Activated naive CD4-positive, alpha-beta T cell treated with anti-CD3 and anti-CD28 coated beads, Interleukin-2, amount 50 U/mL, for 16 hours (primary cell): ENCODE measurements around the gene TBL3.
"Not testable (repeated sequence)": the region's sequence is repeated elsewhere in the genome, so short reads cannot be mapped to it uniquely, and the experiment has no call there.

Source experiments
- DNase-seq: peaks from one replicate; pipeline ENCODE4 v3.0.0-alpha.2; 2020

Gene TBL3

DNA sequence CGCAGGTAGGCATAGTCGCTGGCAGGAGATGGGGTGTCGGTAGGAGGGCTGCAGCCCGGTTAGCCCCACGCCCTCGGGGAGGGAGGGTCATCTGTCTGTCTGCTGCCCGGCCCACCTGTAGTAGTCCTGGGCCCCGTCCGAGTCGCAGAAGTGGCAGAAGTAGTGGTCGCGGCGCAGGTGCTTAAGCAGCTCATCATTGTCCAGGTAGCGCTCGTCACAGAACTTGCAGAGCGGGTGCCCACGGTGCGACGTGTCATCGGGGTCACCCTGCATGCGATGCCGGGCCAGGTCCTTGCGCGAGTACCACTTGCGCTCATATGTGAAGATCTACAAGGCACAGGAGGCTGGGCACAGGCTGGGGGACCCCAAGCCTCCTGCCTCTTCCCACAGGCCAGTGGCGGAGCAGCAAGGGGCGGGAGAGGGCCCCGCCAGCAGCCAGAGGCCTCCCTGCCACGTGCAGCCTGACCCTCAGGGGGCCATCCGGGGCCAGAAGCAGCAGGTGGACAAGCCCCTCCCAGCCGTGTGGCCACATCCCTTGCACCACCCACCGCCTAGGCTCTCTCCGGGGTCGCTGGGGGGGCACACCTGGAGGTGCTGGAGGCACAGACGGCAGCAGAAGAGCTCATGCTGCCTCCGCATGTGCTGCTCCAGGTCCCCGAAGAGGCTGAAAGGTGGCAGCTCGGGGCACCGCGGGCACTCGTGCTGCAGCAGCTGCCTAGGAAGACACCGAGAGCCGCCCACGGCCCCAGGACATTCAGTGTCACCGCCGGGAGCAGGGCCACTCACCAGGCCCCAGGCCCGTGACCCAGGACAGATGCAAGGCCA is 30.8 kb downstream of the TBL3 start:
- no peak for DNase-seq

DNA sequence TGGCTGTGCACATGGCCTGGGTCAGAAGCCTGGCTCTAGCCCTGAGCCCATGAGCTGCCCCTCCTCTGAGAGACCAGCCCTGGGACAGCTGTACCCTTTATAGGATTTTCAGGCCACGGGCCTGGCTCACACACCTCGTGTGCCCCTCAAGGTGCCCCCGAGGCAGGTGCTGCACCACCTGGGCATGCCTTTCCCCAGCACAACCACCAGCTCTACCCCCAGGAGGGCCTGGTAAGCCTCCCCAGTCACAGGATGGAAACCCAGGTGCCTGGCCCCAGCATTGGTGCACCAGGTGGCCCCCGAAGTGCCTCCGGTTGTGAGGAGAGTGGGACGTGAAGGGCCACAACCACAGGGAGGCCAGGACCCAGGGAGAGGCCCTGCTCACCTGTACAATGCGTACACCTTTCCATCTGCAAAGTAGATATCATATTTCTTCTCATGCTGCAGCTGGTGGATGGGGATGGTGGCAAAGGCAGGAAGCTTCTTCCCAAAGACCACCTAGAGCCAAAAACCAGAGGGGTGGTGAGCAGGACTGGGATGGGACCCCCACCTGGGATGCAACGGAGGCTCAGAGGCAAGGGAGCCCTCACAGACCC is 31.5 kb downstream of the TBL3 start:
- no peak for DNase-seq

DNA sequence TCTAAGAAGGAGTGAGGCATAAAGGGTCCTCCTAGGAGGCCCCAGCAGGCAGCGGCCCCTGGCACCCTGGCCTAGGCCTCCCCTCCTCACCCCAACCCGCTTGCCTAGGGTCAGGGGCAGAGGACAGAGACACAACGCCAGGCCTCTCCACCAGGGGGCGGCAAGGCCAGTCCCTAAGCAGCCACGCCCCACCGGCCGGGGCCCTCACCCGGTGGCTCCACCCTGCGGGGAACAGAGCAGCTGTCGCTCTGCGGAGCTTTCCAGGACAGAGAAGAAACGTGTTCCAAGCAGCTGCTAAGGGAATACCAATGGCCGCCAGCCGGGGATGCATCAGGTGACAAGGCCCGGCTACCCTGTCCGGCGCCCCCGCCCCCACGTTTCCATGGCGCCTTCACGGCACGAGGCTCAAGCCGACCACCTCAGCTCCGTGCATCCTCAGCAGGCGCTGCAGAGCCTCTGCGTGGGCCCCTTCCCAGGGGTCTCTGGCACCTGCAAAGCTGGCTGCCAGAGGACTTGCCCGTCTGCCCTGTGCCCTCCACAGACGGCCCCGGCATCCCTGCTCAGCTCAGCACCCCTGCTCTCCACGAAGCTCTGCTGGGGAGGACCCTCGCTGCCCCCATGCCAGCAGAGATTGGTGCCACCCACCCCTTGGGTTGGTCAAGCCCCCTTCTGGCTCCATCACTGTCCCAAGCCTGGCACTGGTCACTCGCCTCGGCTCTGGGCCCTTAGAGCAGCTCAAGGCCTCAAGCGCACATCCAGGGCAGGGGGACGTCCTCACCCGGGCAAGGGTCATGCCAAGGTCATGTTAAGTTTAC is 32.2 kb downstream of the TBL3 start:
- peak; percentile 90 for DNase-seq

DNA sequence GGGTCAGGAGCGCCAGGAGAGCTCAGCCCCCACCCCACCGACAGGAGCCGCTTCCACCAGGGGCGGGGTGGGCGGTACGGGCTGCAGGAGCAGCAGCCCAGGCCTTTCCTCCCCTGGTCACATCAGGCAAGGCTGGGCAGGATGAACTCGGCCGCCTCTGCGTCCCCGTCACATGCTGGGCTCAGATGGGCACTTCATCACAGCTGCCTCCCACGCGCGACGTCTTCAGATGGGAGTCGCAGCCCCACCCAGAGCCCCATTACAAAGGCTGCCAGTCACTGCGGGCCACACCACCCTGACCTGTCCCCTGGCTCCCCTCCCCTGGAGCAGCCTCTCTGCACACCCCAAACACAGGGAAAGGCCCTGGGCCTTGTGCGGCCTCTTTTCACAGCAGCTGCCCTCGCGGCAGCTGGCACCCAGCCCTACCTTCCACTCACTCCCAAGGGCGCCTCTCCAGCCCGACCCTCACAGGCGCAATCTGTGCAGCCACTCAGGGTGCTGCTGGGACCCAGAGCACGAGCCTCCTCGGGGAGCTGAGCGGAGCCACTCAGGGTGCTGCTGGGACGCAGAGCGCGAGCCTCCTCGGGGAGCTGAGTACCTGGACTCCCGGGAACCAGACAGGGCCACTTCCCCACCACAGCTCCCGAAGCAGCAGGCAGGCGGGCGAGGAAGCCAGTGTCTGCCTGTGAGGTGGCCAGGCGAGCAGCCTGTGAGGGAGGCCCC is 33.1 kb downstream of the TBL3 start:
- no peak for DNase-seq

DNA sequence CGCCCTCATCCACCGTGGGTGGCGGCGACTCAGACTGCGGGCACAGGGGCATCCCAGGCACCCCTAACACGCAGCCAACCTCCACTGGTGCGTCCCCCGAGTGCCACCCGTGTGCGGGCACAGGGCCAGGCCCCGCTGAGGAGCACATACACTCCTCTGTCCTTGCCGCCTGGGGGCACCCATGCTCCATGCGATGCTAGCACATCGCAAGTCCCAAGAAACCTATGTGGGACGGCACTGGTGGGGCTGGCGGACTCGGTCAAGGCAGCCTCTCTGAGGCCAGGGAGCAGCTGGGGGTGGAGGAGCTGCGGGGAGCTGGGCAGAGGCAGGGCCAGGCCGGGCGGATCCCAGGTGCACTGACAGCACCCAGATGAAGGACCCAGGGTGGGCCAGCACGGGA is 33.8 kb downstream of the TBL3 start:
- no peak for DNase-seq

DNA sequence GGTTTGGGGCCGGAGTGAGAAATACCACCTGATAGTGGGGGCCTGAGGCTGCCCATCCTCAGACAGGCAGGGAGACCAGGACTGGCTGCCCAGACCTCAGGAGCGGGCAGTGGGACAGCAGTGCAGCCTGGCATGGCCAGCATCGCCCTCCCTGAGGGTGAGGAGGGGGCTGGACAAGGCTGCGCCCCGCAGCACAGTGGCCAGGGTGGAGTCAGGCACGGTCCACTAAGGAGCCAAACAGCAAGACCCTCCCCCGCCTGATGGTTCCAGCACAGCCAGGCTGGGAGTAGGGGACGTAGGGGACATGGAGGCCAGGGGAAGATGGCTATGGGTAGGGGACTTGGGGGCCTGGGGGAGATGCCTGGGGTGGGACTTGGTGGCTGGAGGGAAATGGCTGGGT is 34.5 kb downstream of the TBL3 start:
- no peak for DNase-seq

DNA sequence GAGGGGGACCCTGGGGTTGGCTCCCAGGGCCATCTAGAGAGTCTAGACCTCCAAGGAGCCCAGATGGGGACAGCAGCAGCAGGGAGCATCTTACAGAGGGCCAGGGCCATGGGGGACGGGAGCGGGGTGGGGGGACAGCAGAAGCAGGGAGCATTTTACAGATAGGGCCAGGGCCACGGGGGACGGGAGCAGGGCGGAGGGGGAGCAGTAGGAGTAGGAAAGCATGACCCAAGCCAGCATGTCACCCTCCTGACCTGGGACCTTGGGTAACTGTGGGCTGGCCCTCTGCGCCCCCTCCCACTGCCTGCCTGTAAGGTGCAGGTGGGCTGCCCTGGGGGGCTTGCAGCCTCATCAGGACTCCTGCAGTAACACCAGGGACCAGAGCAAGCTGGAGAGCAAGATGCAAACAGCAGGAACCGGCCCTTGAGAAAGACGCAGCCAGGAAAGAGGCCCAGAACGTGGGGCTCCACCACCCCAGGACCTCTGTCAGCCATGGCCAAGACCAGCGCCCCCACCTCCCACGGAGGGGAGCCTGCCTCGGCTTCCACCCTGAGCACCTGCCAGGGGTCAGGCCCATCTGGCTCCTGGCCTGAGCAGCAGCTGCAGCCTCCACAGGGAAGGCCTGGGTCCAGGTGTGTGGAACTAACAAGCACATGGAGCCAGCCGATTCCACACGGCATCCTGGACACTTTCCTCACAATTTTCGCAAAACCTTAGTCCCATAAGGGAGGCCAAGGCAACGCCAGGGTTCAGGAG is 35.4 kb downstream of the TBL3 start:
- DNase-seq: no peak

DNA sequence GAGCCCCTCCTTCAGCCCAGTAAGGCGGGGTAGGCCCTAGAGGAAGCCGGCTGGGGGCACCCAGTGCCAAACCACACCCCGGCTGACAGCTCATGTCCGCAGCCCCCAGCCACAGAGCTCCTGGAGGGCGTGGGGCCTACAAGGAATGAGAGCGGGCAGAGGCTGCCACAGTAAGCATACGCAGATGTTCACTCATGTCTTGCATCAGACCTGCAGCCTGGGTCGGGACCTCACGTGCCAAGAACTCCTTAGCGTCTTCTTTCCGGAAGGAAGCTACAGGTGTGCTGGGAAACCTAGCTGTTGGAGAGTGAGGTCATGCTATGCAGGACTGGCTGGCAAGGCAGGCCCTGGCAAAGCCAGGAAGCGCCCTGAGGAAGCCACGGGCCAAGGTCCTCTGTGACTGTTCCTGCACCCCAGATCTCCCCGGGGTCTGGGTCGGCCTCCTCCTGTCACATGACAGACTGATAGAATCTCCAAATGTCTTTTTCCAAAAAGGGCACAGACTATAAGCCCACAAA is 36.2 kb downstream of the TBL3 start:
- no peak for DNase-seq

DNA sequence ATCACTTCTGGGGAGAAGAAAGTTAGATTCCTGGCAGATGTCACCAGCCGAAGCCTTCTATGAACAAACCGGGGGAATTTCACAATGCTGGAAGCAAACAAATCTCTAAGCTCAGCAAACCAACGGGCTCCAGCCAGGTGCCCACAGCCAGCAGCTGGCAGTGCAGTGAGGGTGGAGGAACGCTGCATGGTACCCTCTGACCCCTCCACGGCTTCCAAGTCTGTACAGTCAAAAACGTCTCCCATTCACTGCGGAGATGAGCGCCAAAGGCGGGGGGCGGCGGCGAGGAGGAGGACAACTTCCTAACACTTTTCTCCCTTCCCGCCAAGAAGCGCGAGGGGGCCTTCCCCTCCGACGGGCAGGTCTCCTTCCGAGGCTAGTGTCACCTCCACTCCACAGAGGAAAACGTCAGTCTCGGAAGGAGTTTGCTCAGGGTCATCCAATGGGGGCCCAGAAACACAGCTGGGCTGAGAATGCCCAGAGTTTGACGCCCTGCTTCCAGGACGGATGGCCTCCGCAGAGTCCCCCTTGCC is 36.8 kb downstream of the TBL3 start:
- no peak for DNase-seq

DNA sequence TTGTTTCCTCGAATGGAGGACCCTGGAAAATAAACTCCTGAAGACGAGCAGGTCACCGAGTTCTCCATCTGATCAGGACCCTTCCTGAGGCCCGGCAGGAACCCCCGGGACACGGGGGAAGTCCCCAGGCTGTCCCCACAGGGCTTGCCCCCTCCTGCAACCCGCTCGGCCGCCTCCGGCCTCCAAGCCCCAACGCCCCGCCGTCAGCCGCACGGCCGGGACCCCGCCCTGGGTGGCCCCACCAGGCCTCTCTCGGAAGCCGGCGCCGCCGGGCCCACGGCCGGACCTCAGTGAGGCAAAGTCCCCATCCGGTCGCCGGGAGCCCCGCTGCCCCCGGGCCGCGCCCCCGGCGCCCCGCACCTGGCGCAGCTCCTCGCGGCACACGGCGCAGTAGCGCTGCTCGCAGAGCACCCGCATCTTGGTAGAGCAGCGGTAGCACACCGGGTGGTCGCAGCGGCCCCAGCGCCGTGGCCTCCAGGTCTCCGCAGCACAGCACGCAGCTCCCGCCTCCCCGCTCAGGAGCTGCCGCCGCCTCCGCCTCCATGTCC is 37.4 kb downstream of the TBL3 start:
- peak; percentile 40 for DNase-seq

DNA sequence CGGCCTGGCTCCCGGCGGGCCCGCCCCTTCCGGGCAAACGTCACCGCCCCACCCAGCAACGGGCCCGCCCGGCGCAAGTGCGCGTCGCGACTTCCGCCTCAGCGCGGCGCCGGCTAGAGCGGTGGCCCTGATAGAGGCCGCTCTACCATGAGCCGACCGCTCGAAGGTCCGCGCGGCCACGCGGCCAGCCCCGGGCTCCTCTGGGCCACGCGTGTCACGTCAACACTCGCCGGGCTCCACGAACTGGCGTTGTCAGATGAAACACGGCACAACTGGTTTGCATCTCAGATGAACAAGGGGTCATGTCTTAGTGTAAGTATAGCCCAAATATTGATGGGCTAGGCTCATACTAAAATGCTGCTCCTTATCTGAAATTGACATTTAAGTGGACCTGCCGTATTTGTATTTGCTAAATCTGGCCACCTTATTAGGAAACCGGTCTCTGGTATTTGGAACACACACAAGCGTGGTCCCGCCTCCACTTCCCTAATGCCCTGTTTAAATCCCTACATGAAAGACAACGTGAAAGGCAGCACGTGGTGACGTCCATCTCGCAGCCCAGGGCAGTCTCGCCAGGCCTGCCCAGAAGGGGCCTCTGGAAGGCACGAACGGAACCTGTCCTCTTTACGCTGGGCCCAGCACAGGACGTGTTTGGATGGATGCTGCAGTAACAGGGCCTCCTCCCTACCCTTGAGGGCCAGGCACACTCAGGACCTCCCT is 38.1 kb downstream of the TBL3 start, which contains the start of gene ZNF598:
Gene ZNF598 (minus strand): TSS at position 31 of the 720 bp plus-strand sequence.
- peak; percentile 84 for DNase-seq

DNA sequence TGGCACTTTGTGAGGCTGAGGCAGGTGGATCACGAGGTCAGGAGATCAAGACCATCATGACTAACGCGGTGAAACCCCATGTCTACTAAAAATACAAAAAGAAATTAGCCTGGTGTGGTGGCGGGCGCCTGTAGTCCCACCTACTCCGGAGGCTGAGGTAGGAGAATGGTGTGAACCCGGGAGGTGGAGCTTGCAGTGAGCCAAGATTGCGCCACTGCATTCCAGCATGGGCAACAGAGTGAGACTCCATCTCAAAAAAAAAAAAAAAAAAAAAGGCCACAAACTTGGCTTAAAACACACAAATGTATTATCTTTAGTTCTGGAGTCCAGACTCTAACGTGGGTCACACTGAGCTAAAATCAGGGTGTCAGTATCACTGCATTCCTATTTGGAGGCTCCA is 39.9 kb downstream of the TBL3 start:
- DNase-seq: not testable (repeated sequence)

DNA sequence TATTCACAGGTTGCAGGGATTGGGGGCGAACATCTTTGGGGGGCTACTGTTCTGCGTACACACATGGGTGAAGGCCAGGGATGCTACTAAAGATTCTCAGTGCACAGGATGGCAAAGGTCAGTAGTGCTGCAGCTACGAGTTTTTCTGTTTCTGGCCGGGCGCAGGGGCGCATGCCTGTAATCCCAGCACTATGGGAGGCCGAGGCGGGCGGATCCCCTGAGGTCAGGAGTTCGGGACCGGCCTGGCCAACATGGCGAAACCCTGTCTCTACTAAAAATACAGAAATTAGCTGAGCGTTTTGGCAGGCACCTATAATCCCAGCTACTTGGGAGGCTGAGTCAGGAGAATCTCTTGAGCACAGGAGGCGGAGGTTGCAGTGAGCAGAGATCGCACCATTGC is 41.7 kb downstream of the TBL3 start:
- no peak for DNase-seq

DNA sequence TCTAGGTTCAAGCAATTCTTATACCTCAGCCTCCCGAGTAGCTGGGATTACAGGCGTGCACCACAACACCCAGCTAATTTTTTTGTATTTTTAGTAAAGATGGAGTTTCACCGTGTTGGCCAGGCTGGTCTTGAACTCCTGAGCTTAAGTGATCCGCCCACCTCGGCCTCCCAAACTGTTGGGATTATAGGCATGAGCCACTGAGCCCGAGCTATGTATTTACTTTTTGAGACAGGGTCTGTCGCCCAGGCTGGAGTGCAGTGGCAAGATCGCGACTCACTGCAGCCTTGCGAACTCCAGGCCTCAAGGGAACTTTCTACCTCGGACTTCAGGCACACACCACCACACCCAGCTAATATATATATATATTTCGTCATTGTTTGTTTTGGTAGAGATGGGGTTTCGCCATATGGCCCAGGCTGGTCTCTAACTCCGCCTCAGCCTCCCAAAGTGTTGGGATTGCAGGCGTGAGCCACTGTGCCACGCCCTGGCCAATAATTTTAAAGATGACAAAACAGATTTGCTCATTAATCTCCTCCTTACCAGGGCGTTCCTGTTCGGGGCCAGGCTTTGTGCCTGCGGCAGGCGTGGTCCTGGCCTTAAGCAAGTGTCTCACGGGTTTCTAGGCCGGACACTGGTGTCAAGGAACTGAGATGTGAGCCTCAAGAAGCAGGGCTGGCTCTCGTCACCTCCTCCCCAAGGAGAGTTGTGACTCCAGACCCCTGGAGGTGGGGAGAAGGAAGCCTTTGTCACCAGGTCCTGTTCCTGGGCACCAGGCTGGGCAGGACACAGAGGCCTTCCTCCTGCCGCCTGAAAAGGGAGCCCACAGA is 43.5 kb downstream of the TBL3 start:
- no peak for DNase-seq

DNA sequence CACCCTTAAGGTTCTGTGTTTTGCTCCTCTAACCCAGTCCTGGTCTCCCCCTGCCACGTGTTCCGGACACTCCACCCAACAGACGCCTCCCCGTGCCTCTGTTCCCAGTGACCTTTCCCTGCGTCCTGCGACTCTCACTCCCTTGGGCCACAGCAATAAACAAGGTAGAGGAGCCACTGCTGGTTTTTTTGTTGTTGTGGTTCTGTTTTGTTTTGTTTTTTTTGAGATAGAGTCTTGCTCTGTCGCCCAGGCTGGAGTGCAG is 44.0 kb downstream of the TBL3 start:
- no peak for DNase-seq

DNA sequence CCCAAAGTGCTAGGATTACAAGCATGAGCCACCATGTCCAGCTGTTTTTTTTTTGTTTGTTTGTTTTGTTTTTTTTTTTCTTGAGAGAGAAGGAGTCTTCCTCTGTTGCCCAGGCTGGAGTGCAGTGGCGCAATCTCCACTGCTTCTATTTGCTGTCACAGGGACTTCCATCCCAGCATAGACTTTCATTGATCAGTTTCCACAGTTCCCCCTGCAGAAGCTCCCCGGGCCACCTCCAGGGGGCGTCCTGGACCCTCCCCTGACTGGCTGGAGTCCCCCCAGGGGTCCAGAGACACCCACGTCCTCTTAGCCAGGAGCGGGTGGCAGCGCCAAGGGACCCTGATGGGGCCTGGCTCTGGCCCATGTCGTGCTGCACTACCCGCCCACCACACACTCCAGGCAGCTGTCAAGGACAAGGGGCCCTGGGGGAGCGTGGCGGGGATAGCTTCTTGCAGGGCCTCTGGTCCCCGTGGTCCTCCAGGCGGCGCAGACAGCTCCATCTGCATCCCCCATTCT is 44.6 kb downstream of the TBL3 start:
- no peak for DNase-seq

DNA sequence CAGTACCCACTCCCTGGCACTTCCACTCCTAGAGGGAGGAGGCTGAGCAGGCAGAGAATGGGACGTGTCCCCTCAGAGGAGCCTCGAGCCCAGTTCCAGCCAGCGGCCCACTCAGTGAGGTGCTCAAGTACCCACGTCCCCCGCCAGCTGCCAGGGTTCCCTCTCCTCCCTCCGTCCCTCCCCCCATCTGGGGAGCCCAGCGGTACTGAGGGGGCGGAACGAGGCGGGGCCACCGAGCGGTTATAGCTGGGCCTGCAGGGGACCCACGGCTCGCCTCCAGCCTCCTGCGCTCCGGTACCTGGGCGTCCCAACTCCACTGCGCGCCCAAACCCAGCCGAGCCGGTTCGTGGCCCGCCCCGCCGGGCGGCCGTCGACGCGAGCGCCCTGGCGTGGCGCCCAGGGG is 47.7 kb downstream of the TBL3 start, which contains the start of gene NPW:
Gene NPW (plus strand): TSS at position 268 of the 403 bp plus-strand sequence.
- DNase-seq: peak; percentile 46

DNA sequence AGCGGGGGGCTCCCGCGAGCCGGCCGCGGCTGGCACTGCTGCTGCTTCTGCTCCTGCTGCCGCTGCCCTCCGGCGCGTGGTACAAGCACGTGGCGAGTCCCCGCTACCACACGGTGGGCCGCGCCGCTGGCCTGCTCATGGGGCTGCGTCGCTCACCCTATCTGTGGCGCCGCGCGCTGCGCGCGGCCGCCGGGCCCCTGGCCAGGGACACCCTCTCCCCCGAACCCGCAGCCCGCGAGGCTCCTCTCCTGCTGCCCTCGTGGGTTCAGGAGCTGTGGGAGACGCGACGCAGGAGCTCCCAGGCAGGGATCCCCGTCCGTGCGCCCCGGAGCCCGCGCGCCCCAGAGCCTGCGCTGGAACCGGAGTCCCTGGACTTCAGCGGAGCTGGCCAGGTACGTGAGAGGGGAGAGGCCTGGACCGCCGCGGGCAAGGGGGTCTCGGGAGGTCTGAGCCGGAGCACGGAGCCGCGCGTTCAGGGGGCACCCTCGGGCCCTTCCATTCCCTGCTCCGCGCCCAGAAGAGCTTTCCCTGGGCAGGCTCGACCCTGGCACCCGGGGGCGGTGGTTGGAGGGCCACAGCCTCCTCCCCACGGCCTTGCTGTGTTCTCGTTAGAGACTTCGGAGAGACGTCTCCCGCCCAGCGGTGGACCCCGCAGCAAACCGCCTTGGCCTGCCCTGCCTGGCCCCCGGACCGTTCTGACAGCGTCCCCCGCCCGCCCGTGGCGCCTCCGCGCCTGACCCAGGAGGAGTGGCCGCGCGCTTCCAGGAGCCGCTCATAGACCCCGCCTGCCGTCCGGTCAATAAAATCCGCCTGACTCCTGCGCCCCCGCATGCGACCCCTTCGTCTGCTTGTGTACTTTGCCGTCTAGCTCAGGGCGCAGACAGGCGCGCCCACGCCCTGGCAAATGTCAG is 48.3 kb downstream of the TBL3 start:
- no peak for DNase-seq

DNA sequence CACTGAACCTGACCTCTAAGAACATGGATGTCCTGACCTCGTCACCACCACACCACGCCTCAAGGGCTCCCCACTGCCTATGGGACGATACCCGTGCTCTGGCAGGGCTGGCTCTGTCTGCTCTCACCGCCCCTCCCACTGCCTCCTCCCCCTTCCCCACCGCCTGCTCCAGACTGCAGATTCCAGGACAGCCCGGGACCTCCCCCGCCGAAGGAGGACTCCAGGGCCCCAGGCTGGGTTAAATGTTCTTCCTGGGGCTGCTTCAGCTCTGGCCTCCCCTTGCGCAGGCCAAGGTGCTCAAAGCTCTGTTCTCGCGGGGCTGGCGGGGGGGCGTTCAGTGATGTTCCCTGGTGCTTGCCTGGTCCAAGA is 50.9 kb downstream of the TBL3 start:
- DNase-seq: no peak
